Endothelial cell of umbilical vein (primary cell): ENCODE data around the gene RGL4. TPM values are rescaled to one million over a fixed set of nuclear protein-coding genes. Genes with fewer than 3 reads are reported as not detected.

Source experiments
- BruUV-seq: library from RNA; stranded (reverse); fragments of 400-500 nt; replicated peaks from 2 replicates; lab custom pipeline; 2021; lab: Mats Ljungman, UMichigan
- CTCF ChIA-PET: fragments of 300-600, 350-600 bp; sonication (Branson Sonifier 250); formaldehyde crosslinking; loops from one replicate; lab custom pipeline; 2021; ENCODE audit warnings: antibody characterized with exemption, inconsistent platforms; lab: Charles Lee
- POLR2A ChIA-PET: fragments of 300-600, 350-600 bp; sonication (Branson Sonifier 250); formaldehyde crosslinking; loops from one replicate; lab custom pipeline; 2021; ENCODE audit warnings: antibody characterized with exemption, inconsistent platforms; lab: Charles Lee
- DNase-seq: peaks from one replicate; pipeline ENCODE4 v3.0.0-alpha.2; 2011; ENCODE audit warnings: low read depth, low spot score
- FAIRE-seq: peaks from 2 replicates; lab custom pipeline; 2011; peaks lifted over from hg19 to GRCh38; lab: Jason Lieb, UNC
- H2AFZ ChIP-seq: 2 replicates; pipeline ENCODE4 v1.6.0; 2012; ENCODE audit warnings: low read depth, low read length, control low read depth, inconsistent platforms
- H3K27ac ChIP-seq: 2 replicates; pipeline ENCODE4 v1.5.1; 2011; ENCODE audit warnings: low read depth, mild to moderate bottlenecking, control low read depth, low read length, moderate library complexity; ENCODE audit not compliant: insufficient read depth
- H3K27me3 ChIP-seq, 2 experiments: 2 replicates each; pipeline versions ENCODE4 v1.6.0 to v1.6.1; 2011; ENCODE audit warnings: low read length in 2 of 2, mixed read lengths in 1 of 2; ENCODE audit not compliant: control insufficient read depth in 2 of 2, insufficient read depth in 2 of 2
- H3K36me3 ChIP-seq, 2 experiments: 2 replicates in 1 of 2; 3 replicates in 1 of 2; pipeline ENCODE4 v1.5.1; 2011; ENCODE audit warnings: low read length in 2 of 2, mild to moderate bottlenecking in 1 of 2, moderate library complexity in 1 of 2; ENCODE audit not compliant: control insufficient read depth in 2 of 2, insufficient read depth in 2 of 2; ENCODE audit errors: extremely low read depth in 1 of 2
- H3K4me1 ChIP-seq: 3 replicates; pipeline ENCODE4 v1.5.1; 2011; ENCODE audit warnings: mild to moderate bottlenecking, low read length; ENCODE audit not compliant: control insufficient read depth, insufficient read depth; ENCODE audit errors: extremely low read depth
- H3K4me2 ChIP-seq: 2 replicates; pipeline ENCODE4 v1.6.1; 2011; ENCODE audit warnings: low read length, control low read depth, mixed read lengths; ENCODE audit not compliant: insufficient read depth
- H3K4me3 ChIP-seq, 3 experiments: fragments of 200-600 bp in 1 of 3; sonication (generic), shearing (Covaris generic) in 1 of 3; replicated peaks in 1 of 3; 2 replicates each; pipeline ENCODE4 v1.5.1; 2011 to 2016; ENCODE audit warnings: control low read depth in 3 of 3, low read length in 3 of 3, mild to moderate bottlenecking in 2 of 3, inconsistent platforms in 1 of 3, low read depth in 1 of 3, moderate library complexity in 1 of 3; ENCODE audit not compliant: insufficient read depth in 1 of 3
- H3K79me2 ChIP-seq: 2 replicates; pipeline ENCODE4 v1.6.0; 2012; ENCODE audit warnings: low read length, inconsistent platforms; ENCODE audit not compliant: control insufficient read depth, insufficient read depth
- H3K9ac ChIP-seq: replicated peaks from 2 replicates; pipeline ENCODE3; 2011; ENCODE audit warnings: low read length, control low read depth; ENCODE audit not compliant: insufficient read depth; ENCODE audit errors: extremely low read depth
- H3K9me1 ChIP-seq: replicated peaks from 3 replicates; pipeline ENCODE4 v1.6.0; 2011; ENCODE audit warnings: mild to moderate bottlenecking, low read length; ENCODE audit not compliant: control insufficient read depth, insufficient read depth; ENCODE audit errors: extremely low read depth
- H3K9me3 ChIP-seq: replicated peaks from 2 replicates; pipeline ENCODE4 v1.5.1; 2012; ENCODE audit warnings: low read length, inconsistent platforms; ENCODE audit not compliant: control insufficient read depth, insufficient read depth
- H4K20me1 ChIP-seq: replicated peaks from 2 replicates; pipeline ENCODE3; 2011; ENCODE audit warnings: mild to moderate bottlenecking, low read length; ENCODE audit not compliant: control insufficient read depth, insufficient read depth; ENCODE audit errors: extremely low read depth
- EZH2 ChIP-seq: IDR thresholded peaks from 2 replicates; pipeline ENCODE4 v1.6.1; 2012; ENCODE audit warnings: borderline replicate concordance, low read depth, mild to moderate bottlenecking, moderate library complexity, low read length, inconsistent platforms; ENCODE audit not compliant: severe bottlenecking
- FOS ChIP-seq: IDR thresholded peaks from 2 replicates; pipeline ENCODE4 v1.6.1; 2011; ENCODE audit warnings: mild to moderate bottlenecking, low read length, moderate library complexity, borderline replicate concordance; ENCODE audit not compliant: insufficient read depth
- GATA2 ChIP-seq: IDR thresholded peaks from 2 replicates; pipeline ENCODE4 v1.7.0; 2011; ENCODE audit warnings: low read depth, mild to moderate bottlenecking, moderate library complexity, mixed read lengths, low read length; ENCODE audit not compliant: insufficient read length, insufficient read depth
- JUN ChIP-seq: IDR thresholded peaks from 2 replicates; pipeline ENCODE4 v1.6.1; 2011; ENCODE audit warnings: borderline replicate concordance, low read depth; ENCODE audit not compliant: insufficient read length, insufficient read depth
- MYC ChIP-seq: IDR thresholded peaks from one replicate; pipeline ENCODE4 v1.6.1; 2011; ENCODE audit warnings: mild to moderate bottlenecking, low read depth, low read length
- POLR2A ChIP-seq: IDR thresholded peaks from 2 replicates; pipeline ENCODE4 v1.6.1; 2012; ENCODE audit warnings: low read depth, mild to moderate bottlenecking, control low read depth, low read length
- POLR2AphosphoS5 ChIP-seq: IDR thresholded peaks from 2 replicates; pipeline ENCODE4 v1.6.1; 2012; ENCODE audit warnings: low read depth, mild to moderate bottlenecking, control low read depth, low read length, moderate library complexity; ENCODE audit not compliant: insufficient read depth
- dilution Hi-C: fragments of 300-500 bp; cut with MboI; formaldehyde crosslinking; loops from one replicate; pipeline ENCODE4 v1.15.0; 2019; ENCODE audit warnings: low sequenced_read_pairs; ENCODE audit not compliant: extremely low pct_ligation_motif_present
- intact Hi-C: fragments of 100-400 bp; cut with micrococcal nuclease; formaldehyde crosslinking; loops from one replicate; pipeline ENCODE4 v1.10.0; 2022
- polyA plus RNA-seq, 4 experiments: library from polyadenylated mRNA; depleted of rRNA in 3 of 4; stranded (reverse) in 3 of 4; unstranded in 1 of 4; fragments of >200 nt; gene quantifications; 2 replicates each; pipeline versions ENCODE4 v1.2.1 to v1.2.3, GENCODE V29; 2011 to 2012; ENCODE audit warnings: missing spikeins in 1 of 4
- total RNA-seq: library from RNA; stranded (reverse); gene quantifications from 2 replicates; pipeline ENCODE4 v1.2.3, GENCODE V29; 2021
- TF ChIP-seq, protein P1 (sequence below): IDR thresholded peaks from 2 replicates; pipeline ENCODE4 v1.6.1; 2011; ENCODE audit not compliant: insufficient read depth, insufficient read length
- TF ChIP-seq, protein P2 (sequence below), 2 donors: IDR thresholded peaks; 1 replicate in 1 of 2; 2 replicates in 1 of 2; pipeline ENCODE4 v1.5.1; 2011; ENCODE audit warnings: low read length in 2 of 2, mild to moderate bottlenecking in 2 of 2, moderate library complexity in 2 of 2, control low read depth in 1 of 2, inconsistent platforms in 1 of 2, low read depth in 1 of 2; ENCODE audit not compliant: insufficient read depth in 1 of 2; ENCODE audit errors: extremely low read depth in 1 of 2

Gene RGL4
- total and polyA plus RNA-seq, 2 donors (not counting 3 experiments of a cell fraction or from before 2014, with no cell fraction given) = not detected

GRCh38 chr22:23716811-23717801 is 26.3 kb downstream of the RGL4 start:
- TF ChIP-seq POLR2AphosphoS5 = peak; percentile 81
- TF ChIP-seq EZH2 = no peak
- no peak for TF ChIP-seq JUN
- TF ChIP-seq, protein P1, sequence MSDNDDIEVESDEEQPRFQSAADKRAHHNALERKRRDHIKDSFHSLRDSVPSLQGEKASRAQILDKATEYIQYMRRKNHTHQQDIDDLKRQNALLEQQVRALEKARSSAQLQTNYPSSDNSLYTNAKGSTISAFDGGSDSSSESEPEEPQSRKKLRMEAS = peak; percentile 60
- TF ChIP-seq, protein P2, sequence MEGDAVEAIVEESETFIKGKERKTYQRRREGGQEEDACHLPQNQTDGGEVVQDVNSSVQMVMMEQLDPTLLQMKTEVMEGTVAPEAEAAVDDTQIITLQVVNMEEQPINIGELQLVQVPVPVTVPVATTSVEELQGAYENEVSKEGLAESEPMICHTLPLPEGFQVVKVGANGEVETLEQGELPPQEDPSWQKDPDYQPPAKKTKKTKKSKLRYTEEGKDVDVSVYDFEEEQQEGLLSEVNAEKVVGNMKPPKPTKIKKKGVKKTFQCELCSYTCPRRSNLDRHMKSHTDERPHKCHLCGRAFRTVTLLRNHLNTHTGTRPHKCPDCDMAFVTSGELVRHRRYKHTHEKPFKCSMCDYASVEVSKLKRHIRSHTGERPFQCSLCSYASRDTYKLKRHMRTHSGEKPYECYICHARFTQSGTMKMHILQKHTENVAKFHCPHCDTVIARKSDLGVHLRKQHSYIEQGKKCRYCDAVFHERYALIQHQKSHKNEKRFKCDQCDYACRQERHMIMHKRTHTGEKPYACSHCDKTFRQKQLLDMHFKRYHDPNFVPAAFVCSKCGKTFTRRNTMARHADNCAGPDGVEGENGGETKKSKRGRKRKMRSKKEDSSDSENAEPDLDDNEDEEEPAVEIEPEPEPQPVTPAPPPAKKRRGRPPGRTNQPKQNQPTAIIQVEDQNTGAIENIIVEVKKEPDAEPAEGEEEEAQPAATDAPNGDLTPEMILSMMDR (IDR thresholded peaks at IDR 0.05; ENCODE audit: extremely low read depth in 1 of 2, insufficient read depth in 1 of 2, low read depth in 1 of 2, low read length in 2 of 2) = no peak
- peak; percentile 61 for TF ChIP-seq MYC
- no peak for TF ChIP-seq GATA2
- peak; percentile 90 for TF ChIP-seq POLR2A
- TF ChIP-seq FOS = peak; percentile 19
- Histone ChIP-seq H3K27me3 (no peaks in the 10 kb centered on the region), H3K36me3 (peaks cover 2 to 14% of the 10 kb centered on the region in 2 experiments), H3K9me1 (no peaks in the 10 kb centered on the region), H3K4me1 (no peaks in the 10 kb centered on the region), H3K4me3 (peak overlapping the region; percentile 68 to 88 (median 74)), H3K27ac (peak overlapping the region; percentile 55), H3K79me2 (peaks cover 14% of the 10 kb centered on the region), H4K20me1 (no peaks in the 10 kb centered on the region), H2AFZ (peak overlapping the region; percentile 100), H3K9me3 (no peaks in the 10 kb centered on the region), H3K9ac (peak overlapping the region; percentile 86), H3K4me2 (peak overlapping the region; percentile 85)
- ChIA-PET POLR2A (no interaction called here), CTCF (interaction anchor here (0.7 to 1.2 kb wide), 4 partner anchors 14 to 1154 kb away, joined by 3 to 5 read pairs (median 4); no protein-coding TSS in a partner anchor)
- FAIRE-seq (peak; percentile 83), DNase-seq (peak; percentile 83)
- no TSS peak for BruUV-seq
- dilution Hi-C loops (no loop called here), intact Hi-C loops (loop anchor here (1.0 to 5.0 kb wide), 2 partner anchors 34 to 130 kb away; partner anchors contain the start of gene ZNF70)
